HepG2 (cell line): ENCODE measurements around the gene SMG7. TPM values are rescaled to one million over a fixed set of nuclear protein-coding genes. Genes with fewer than 3 reads are reported as not detected.
A peak's percentile ranks its signal among the peaks of the same experiment; 100 is the strongest.

Experiments used
- CBFB ChIP-seq: sonication (generic); formaldehyde crosslinking; IDR thresholded peaks from 2 replicates; pipeline ENCODE4 v1.4.0; 2020; ENCODE audit warnings: missing genetic modification reagents
- CCAR2 ChIP-seq: fragments of 200-400 bp; formaldehyde crosslinking; optimal IDR thresholded peaks from 2 replicates; pipeline ENCODE3; 2018; ENCODE audit warnings: low read depth, mild to moderate bottlenecking, low read length, moderate library complexity
- ELF3 ChIP-seq: IDR thresholded peaks from 2 replicates; pipeline ENCODE4 v1.6.1; 2016; ENCODE audit warnings: missing genetic modification reagents, missing compliant biosample characterization
- EP300 ChIP-seq, 3 experiments: sonication (generic) in 1 of 3; formaldehyde crosslinking in 1 of 3; IDR thresholded peaks; 2 replicates each; pipeline versions ENCODE4 v1.5.1 to v1.6.1; 2011 to 2020; ENCODE audit warnings: low read depth in 2 of 3, low read length in 2 of 3, borderline replicate concordance in 1 of 3, improper control_type of control experiment in 1 of 3, mild to moderate bottlenecking in 1 of 3, missing genetic modification reagents in 1 of 3, moderate library complexity in 1 of 3
- HOXA9 ChIP-seq: sonication (generic); formaldehyde crosslinking; IDR thresholded peaks from 2 replicates; pipeline ENCODE4 v1.8.1; 2022; ENCODE audit warnings: missing genetic modification reagents, mild to moderate bottlenecking, moderate library complexity, borderline replicate concordance
- KLF6 ChIP-seq: IDR thresholded peaks from 2 replicates; pipeline ENCODE4 v1.8.0; 2016; ENCODE audit warnings: missing biosample characterization, missing genetic modification reagents
- MAFK ChIP-seq, 2 experiments: IDR thresholded peaks in 1 of 2; conservative IDR thresholded peaks in 1 of 2; 2 replicates each; pipeline ENCODE4 v1.6.1; 2011; ENCODE audit warnings: improper control_type of control experiment in 2 of 2, low read length in 2 of 2
- MTA1 ChIP-seq: sonication (generic); formaldehyde crosslinking; IDR thresholded peaks from 2 replicates; pipeline ENCODE4 v1.4.0; 2020; ENCODE audit warnings: missing genetic modification reagents, mild to moderate bottlenecking, borderline replicate concordance
- POGZ ChIP-seq: sonication (generic); formaldehyde crosslinking; IDR thresholded peaks from 2 replicates; pipeline ENCODE4 v1.4.0; 2020; ENCODE audit warnings: mild to moderate bottlenecking, missing genetic modification reagents
- RFXANK ChIP-seq: IDR thresholded peaks from 2 replicates; pipeline ENCODE4 v1.6.1; 2016
- RNF2 ChIP-seq: fragments of 450-650 bp; conservative IDR thresholded peaks from 2 replicates; pipeline ENCODE4 v1.6.1; 2016; ENCODE audit warnings: low read depth
- SAP130 ChIP-seq: IDR thresholded peaks from 2 replicates; pipeline ENCODE4 v1.6.1; 2016; ENCODE audit warnings: low read depth
- SMARCE1 ChIP-seq: fragments of 450-650 bp; IDR thresholded peaks from 2 replicates; pipeline ENCODE4 v1.6.1; 2017; ENCODE audit warnings: borderline replicate concordance
- ZBTB21 ChIP-seq: sonication (generic); formaldehyde crosslinking; IDR thresholded peaks from 2 replicates; pipeline ENCODE4 v1.4.0; 2020; ENCODE audit warnings: missing genetic modification reagents
- ZFP41 ChIP-seq: sonication (generic); formaldehyde crosslinking; IDR thresholded peaks from 2 replicates; pipeline ENCODE4 v1.4.0; 2020; ENCODE audit warnings: mild to moderate bottlenecking, missing genetic modification reagents, borderline replicate concordance
- ZNF430 ChIP-seq: sonication (generic); formaldehyde crosslinking; IDR thresholded peaks from 2 replicates; pipeline ENCODE4 v1.9.0; 2021; ENCODE audit warnings: mild to moderate bottlenecking, missing genetic modification reagents
- ZNF577 ChIP-seq: sonication (generic); formaldehyde crosslinking; IDR thresholded peaks from 2 replicates; pipeline ENCODE4 v1.4.0; 2020; ENCODE audit warnings: mild to moderate bottlenecking, low read depth, missing genetic modification reagents, borderline replicate concordance
- ZNF816 ChIP-seq: sonication (generic); formaldehyde crosslinking; IDR thresholded peaks from 2 replicates; pipeline ENCODE4 v1.8.0; 2022; ENCODE audit warnings: missing genetic modification reagents, mild to moderate bottlenecking, borderline replicate concordance
- polyA plus RNA-seq, 8 experiments: library from polyadenylated mRNA; depleted of rRNA in 3 of 8; stranded (reverse) in 7 of 8; unstranded in 1 of 8; fragments of >200 nt; fragmentation: Illumina TruSeq in 4 of 8; extraction: Trizol in 4 of 8; gene quantifications; 2 replicates each; pipeline versions ENCODE4 v1.2.1 to v1.2.3, GENCODE V29; 2011 to 2016; ENCODE audit warnings: low read depth in 4 of 8, missing spikeins in 1 of 8, mixed read lengths in 1 of 8; ENCODE audit not compliant: insufficient read depth in 1 of 8
- total RNA-seq, 5 experiments: library from RNA; depleted of rRNA; stranded (reverse); fragments of >200 nt; fragmentation: Illumina TruSeq; extraction: Trizol; gene quantifications; 2 replicates each; pipeline ENCODE4 v1.2.3, GENCODE V29; 2016; ENCODE audit warnings: low read depth in 1 of 5
- TF ChIP-seq, protein P1 (sequence below): sonication (generic); formaldehyde crosslinking; IDR thresholded peaks from 2 replicates; pipeline ENCODE4 v1.5.0; 2020; ENCODE audit warnings: mild to moderate bottlenecking, missing genetic modification reagents, borderline replicate concordance
- TF ChIP-seq, protein P2 (sequence below), 2 experiments: sonication (generic) in 1 of 2; formaldehyde crosslinking in 1 of 2; IDR thresholded peaks; 2 replicates each; pipeline versions ENCODE4 v1.6.1 to v1.9.0; 2014 to 2022; ENCODE audit warnings: antibody characterized with exemption in 1 of 2, borderline replicate concordance in 1 of 2, inconsistent platforms in 1 of 2, low read depth in 1 of 2, missing genetic modification reagents in 1 of 2
- TF ChIP-seq, protein P3 (sequence below): IDR thresholded peaks from 2 replicates; pipeline ENCODE4 v1.6.1; 2016

Gene SMG7
- total and polyA plus RNA-seq, 2 of the 13 experiments (the other 11 are each of a cell fraction or from before 2014, with no cell fraction given), result 14.9 to 27.9 TPM

DNA sequence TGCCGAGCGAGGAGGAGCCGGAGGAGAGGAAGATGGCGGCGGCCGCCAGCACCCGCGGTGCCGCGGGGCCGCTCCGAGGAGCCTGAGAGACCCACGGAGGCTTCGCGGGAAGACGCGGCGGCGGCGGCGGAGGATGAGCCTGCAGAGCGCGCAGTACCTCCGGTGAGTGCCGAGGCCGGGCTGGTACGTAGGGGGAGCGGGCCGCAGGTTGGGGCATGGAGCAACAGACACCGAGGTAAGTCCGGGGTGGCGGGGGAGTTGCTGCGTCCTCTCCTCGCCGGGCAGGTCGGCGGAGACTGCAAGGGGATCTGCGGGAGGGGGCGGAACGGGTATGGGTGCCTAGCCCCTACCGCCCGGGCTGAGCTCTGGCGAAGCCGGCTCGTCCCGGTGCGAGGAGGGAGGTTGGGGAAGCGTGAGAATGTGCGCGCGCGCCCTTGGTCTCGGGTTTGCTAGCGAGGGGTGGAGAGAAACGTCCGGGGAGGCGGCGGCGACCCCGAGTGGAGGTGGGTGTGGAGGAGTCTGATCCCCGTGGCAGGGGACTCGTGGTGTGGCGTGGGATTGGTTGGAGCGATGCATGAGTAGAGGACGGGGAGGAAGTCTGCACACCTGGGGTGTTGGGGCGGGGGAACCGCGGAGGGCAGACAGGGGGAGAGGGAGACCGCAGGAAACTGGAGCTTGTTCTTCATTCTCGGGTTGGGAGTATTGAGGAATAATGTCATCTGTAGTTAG, at the start of gene SMG7 (continued):
- TF ChIP-seq MTA1 (CRISPR knock-in tag) (no peak; the same call in 1 of the 2 replicates), HOXA9 (0 out of 2 replicates have a peak, but pooled peaks have one; percentile 44), SMARCE1 (no peak), CBFB (CRISPR knock-in tag) (no peak), CCAR2 (no peak), ZBTB21 (CRISPR knock-in tag) (no peak), KLF6 (CRISPR knock-in tag) (no peak), ZNF577 (CRISPR knock-in tag) (no peak), ELF3 (CRISPR knock-in tag) (no peak), SAP130 (CRISPR knock-in tag) (no peak; the same call in 1 of the 2 replicates), EP300 (IDR thresholded peaks at IDR 0.05; ENCODE audit: low read depth in 2 of 2, low read length in 2 of 2) (no peak), EP300 (CRISPR knock-in tag; IDR thresholded peaks at IDR 0.05; ENCODE audit: borderline replicate concordance) (no peak), ZFP41 (CRISPR knock-in tag) (peak; percentile 28; the same call in 1 of the 2 replicates), RFXANK (CRISPR knock-in tag) (no peak), RNF2 (no peak), MAFK (conservative IDR thresholded peaks at IDR 0.05 in 1 of 2, IDR thresholded peaks at IDR 0.05 in 1 of 2; ENCODE audit: low read length in 2 of 2) (no peak), ZNF816 (CRISPR knock-in tag) (no peak), ZNF430 (peak; percentile 44; the same call in 1 of the 2 replicates), POGZ (CRISPR knock-in tag) (no peak)
- TF ChIP-seq, protein P1, sequence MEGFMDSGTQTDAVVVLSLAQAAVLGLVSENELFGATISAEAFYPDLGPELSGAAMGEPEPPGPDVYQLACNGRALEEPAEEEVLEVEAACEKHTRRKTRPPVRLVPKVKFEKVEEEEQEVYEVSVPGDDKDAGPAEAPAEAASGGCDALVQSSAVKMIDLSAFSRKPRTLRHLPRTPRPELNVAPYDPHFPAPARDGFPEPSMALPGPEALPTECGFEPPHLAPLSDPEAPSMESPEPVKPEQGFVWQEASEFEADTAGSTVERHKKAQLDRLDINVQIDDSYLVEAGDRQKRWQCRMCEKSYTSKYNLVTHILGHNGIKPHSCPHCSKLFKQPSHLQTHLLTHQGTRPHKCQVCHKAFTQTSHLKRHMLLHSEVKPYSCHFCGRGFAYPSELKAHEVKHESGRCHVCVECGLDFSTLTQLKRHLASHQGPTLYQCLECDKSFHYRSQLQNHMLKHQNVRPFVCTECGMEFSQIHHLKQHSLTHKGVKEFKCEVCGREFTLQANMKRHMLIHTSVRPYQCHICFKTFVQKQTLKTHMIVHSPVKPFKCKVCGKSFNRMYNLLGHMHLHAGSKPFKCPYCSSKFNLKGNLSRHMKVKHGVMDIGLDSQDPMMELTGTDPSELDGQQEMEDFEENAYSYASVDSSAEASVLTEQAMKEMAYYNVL (CRISPR knock-in tag), result no peak
- TF ChIP-seq, protein P2, sequence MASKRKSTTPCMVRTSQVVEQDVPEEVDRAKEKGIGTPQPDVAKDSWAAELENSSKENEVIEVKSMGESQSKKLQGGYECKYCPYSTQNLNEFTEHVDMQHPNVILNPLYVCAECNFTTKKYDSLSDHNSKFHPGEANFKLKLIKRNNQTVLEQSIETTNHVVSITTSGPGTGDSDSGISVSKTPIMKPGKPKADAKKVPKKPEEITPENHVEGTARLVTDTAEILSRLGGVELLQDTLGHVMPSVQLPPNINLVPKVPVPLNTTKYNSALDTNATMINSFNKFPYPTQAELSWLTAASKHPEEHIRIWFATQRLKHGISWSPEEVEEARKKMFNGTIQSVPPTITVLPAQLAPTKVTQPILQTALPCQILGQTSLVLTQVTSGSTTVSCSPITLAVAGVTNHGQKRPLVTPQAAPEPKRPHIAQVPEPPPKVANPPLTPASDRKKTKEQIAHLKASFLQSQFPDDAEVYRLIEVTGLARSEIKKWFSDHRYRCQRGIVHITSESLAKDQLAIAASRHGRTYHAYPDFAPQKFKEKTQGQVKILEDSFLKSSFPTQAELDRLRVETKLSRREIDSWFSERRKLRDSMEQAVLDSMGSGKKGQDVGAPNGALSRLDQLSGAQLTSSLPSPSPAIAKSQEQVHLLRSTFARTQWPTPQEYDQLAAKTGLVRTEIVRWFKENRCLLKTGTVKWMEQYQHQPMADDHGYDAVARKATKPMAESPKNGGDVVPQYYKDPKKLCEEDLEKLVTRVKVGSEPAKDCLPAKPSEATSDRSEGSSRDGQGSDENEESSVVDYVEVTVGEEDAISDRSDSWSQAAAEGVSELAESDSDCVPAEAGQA (IDR thresholded peaks at IDR 0.05; ENCODE audit: low read depth), result no peak
- TF ChIP-seq, protein P2 (CRISPR knock-in tag; IDR thresholded peaks at IDR 0.05; ENCODE audit: borderline replicate concordance), result no peak
- TF ChIP-seq, protein P3, sequence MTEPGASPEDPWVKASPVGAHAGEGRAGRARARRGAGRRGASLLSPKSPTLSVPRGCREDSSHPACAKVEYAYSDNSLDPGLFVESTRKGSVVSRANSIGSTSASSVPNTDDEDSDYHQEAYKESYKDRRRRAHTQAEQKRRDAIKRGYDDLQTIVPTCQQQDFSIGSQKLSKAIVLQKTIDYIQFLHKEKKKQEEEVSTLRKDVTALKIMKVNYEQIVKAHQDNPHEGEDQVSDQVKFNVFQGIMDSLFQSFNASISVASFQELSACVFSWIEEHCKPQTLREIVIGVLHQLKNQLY (CRISPR knock-in tag), result no peak
